Stimulated activated CD4-positive, alpha-beta T cell treated with anti-CD3 and anti-CD28 coated beads, Interleukin-4, amount 100 ng/mL, for 24 hours (primary cell): ENCODE measurements around the gene CHIC2.

Experiments
- DNase-seq: peaks from one replicate; pipeline ENCODE4 v3.0.0-alpha.2; 2020

CHIC2 gene

GRCh38 chr4:53997898-53998297 lies 66.5 kb downstream of the CHIC2 start:
- no peak for DNase-seq

- no peak for DNase-seq
Measured at GRCh38 chr4:53994382-53995102, 69.9 kb downstream of the CHIC2 start.

- no peak for DNase-seq
Measured at GRCh38 chr4:53992785-53993184, 71.6 kb downstream of the CHIC2 start.

GRCh38 chr4:53991821-53992220 lies 72.6 kb downstream of the CHIC2 start:
- DNase-seq: no peak

- DNase-seq: no peak
Measured at GRCh38 chr4:53990641-53991040, 73.8 kb downstream of the CHIC2 start.

- no peak for DNase-seq
Measured at GRCh38 chr4:53987761-53988171, 76.6 kb downstream of the CHIC2 start.

- no peak for DNase-seq
Measured at GRCh38 chr4:53986062-53986461, 78.3 kb downstream of the CHIC2 start.

- no peak for DNase-seq
Measured at GRCh38 chr4:53981567-53981966, 82.8 kb downstream of the CHIC2 start.

GRCh38 chr4:53981066-53981465 lies 83.3 kb downstream of the CHIC2 start:
- no peak for DNase-seq

- no peak for DNase-seq
Measured at GRCh38 chr4:53974561-53974960, 89.8 kb downstream of the CHIC2 start.

- no peak for DNase-seq
Measured at GRCh38 chr4:53967986-53968385, 96.4 kb downstream of the CHIC2 start.

- no peak for DNase-seq
Measured at GRCh38 chr4:53963781-53964180, 100.6 kb downstream of the CHIC2 start.

GRCh38 chr4:53963336-53963735 lies 101.1 kb downstream of the CHIC2 start:
- DNase-seq: no peak

- DNase-seq: no peak
Measured at GRCh38 chr4:53962516-53963225, 101.7 kb downstream of the CHIC2 start.

- DNase-seq: no peak
Measured at GRCh38 chr4:53961351-53961750, 103.1 kb downstream of the CHIC2 start.

- DNase-seq: no peak
Measured at GRCh38 chr4:53960843-53961242, 103.6 kb downstream of the CHIC2 start.
